B cell (primary cell): ENCODE data around the gene SIRPG. TPM values are rescaled to one million over a fixed set of nuclear protein-coding genes. Genes with fewer than 3 reads are reported as not detected.

Experiments used
- ATAC-seq: fragments of 200-7000 bp; cut with Tn5 transposase; one replicate; pipeline ENCODE4 v1.10.0; 2021; ENCODE audit warnings: low read depth, mild to moderate bottlenecking, moderate number of reproducible peaks, moderate library complexity
- CTCF ChIA-PET: fragments of 350-600 bp; sonication (Branson Sonifier 250); formaldehyde crosslinking; loops from one replicate; lab custom pipeline; 2021; ENCODE audit warnings: antibody characterized with exemption, inconsistent platforms; lab: Charles Lee
- POLR2A ChIA-PET: fragments of 350-600 bp; sonication (Branson Sonifier 250); formaldehyde crosslinking; loops from one replicate; lab custom pipeline; 2021; ENCODE audit warnings: antibody characterized with exemption; lab: Charles Lee
- DNase-seq: peaks from one replicate; pipeline ENCODE4 v3.0.0; 2013
- H2AFZ ChIP-seq: 2 replicates; pipeline ENCODE4 v1.6.1; 2012; ENCODE audit warnings: mild to moderate bottlenecking, low read depth, low read length; ENCODE audit not compliant: insufficient read depth, poor library complexity, severe bottlenecking
- H3K27ac ChIP-seq, 2 donors: 1 replicate in 1 of 2; 2 replicates in 1 of 2; pipeline ENCODE4 v1.5.1; 2012 to 2013; ENCODE audit warnings: low read length in 2 of 2, mild to moderate bottlenecking in 2 of 2, moderate library complexity in 1 of 2
- H3K27me3 ChIP-seq, 4 experiments: fragments of 200-600 bp in 1 of 4; sonication (generic) in 1 of 4; replicated peaks in 1 of 4; 1 replicate in 2 of 4; 2 replicates in 2 of 4; pipeline versions ENCODE4 v1.6.1 to v1.7.0; 2013 to 2016; ENCODE audit warnings: low read length in 3 of 4, mild to moderate bottlenecking in 2 of 4, mixed read lengths in 1 of 4, moderate library complexity in 1 of 4; ENCODE audit not compliant: insufficient read depth in 4 of 4, control insufficient read depth in 3 of 4; ENCODE audit errors: control extremely low read depth in 1 of 4
- H3K36me3 ChIP-seq, 2 experiments: replicated peaks in 1 of 2; 1 replicate in 1 of 2; 2 replicates in 1 of 2; pipeline versions ENCODE4 v1.6.1 to v1.7.1; 2013; ENCODE audit warnings: low read length in 1 of 2; ENCODE audit not compliant: insufficient read depth in 2 of 2, control insufficient read depth in 1 of 2; ENCODE audit errors: control extremely low read depth in 1 of 2, extremely low read depth in 1 of 2
- H3K4me1 ChIP-seq, 2 donors: fragments of 200-600 bp in 1 of 2; sonication (generic) in 1 of 2; 1 replicate in 1 of 2; 2 replicates in 1 of 2; pipeline versions ENCODE4 v1.5.1 to v1.6.1; 2013 to 2017; ENCODE audit warnings: low read length in 2 of 2; ENCODE audit not compliant: control insufficient read depth in 2 of 2, insufficient read depth in 2 of 2
- H3K4me2 ChIP-seq: replicated peaks from 2 replicates; pipeline ENCODE3; 2012; ENCODE audit warnings: mild to moderate bottlenecking, low read depth, low read length; ENCODE audit not compliant: poor library complexity, severe bottlenecking
- H3K4me3 ChIP-seq, 5 experiments: fragments of 200-600 bp in 1 of 5; sonication (generic) in 1 of 5; 1 replicate in 3 of 5; 2 replicates in 2 of 5; pipeline versions ENCODE4 v1.5.1 to v1.7.0; 2011 to 2016; ENCODE audit warnings: low read length in 4 of 5, mild to moderate bottlenecking in 4 of 5, low read depth in 2 of 5, control low read depth in 1 of 5, moderate library complexity in 1 of 5; ENCODE audit not compliant: insufficient read depth in 1 of 5; ENCODE audit errors: control extremely low read depth in 1 of 5, extremely low read depth in 1 of 5
- H3K79me2 ChIP-seq: fragments of 200-600 bp; sonication (generic); one replicate; pipeline ENCODE4 v1.6.0; 2016; ENCODE audit warnings: low read length; ENCODE audit not compliant: control insufficient read depth, insufficient read depth
- H3K9ac ChIP-seq: fragments of 200-600 bp; sonication (generic); 2 replicates; pipeline ENCODE4 v1.6.1; 2017; ENCODE audit warnings: mild to moderate bottlenecking, low read length, moderate library complexity
- H3K9me3 ChIP-seq, 3 donors: one replicate each; pipeline versions ENCODE4 v1.6.1 to v1.7.1; 2013; ENCODE audit warnings: low read length in 2 of 3; ENCODE audit not compliant: control insufficient read depth in 2 of 3, insufficient read depth in 1 of 3; ENCODE audit errors: control extremely low read depth in 1 of 3
- H4K20me1 ChIP-seq: 2 replicates; pipeline ENCODE4 v1.6.0; 2012; ENCODE audit warnings: mild to moderate bottlenecking, low read length; ENCODE audit not compliant: insufficient read depth, control insufficient read depth, poor library complexity, severe bottlenecking
- H3K27ac Mint-ChIP-seq: one replicate; pipeline ENCODE4 v1.8.0; 2021; ENCODE audit warnings: mixed read lengths
- H3K27me3 Mint-ChIP-seq: one replicate; pipeline ENCODE4 v1.8.0; 2021; ENCODE audit warnings: mixed read lengths
- H3K4me1 Mint-ChIP-seq: one replicate; pipeline ENCODE4 v1.8.0; 2021; ENCODE audit warnings: mixed read lengths
- H3K4me3 Mint-ChIP-seq: one replicate; pipeline ENCODE4 v1.8.0; 2021; ENCODE audit warnings: mixed read lengths
- H3K9me3 Mint-ChIP-seq: one replicate; pipeline ENCODE4 v1.8.0; 2022; ENCODE audit warnings: mixed read lengths; ENCODE audit not compliant: insufficient read depth
- CTCF ChIP-seq: fragments of 200-600 bp; IDR thresholded peaks from one replicate; pipeline ENCODE4 v1.8.0; 2022; ENCODE audit warnings: antibody characterized with exemption, mild to moderate bottlenecking
- EZH2 ChIP-seq: IDR thresholded peaks from 2 replicates; pipeline ENCODE4 v1.6.1; 2012; ENCODE audit warnings: borderline replicate concordance, low read depth, mild to moderate bottlenecking, moderate library complexity, low read length; ENCODE audit not compliant: insufficient read depth, poor library complexity, severe bottlenecking
- WGBS: methylation state at CpG from one replicate; pipeline ENCODE4 v1.1.5; 2013; ENCODE audit warnings: missing lambda C conversion rate; ENCODE audit not compliant: insufficient coverage; 5-methylcytosine and 5-hydroxymethylcytosine counted together
- intact Hi-C: fragments of 100-400 bp; cut with micrococcal nuclease; formaldehyde crosslinking; loops from one replicate; pipeline ENCODE4 v1.10.0; 2022
- polyA plus RNA-seq: library from polyadenylated mRNA; depleted of rRNA; stranded (reverse); fragments of >200 nt; gene quantifications from 2 replicates; pipeline ENCODE4 v1.2.3, GENCODE V29; 2012
- total RNA-seq, 2 donors: library from RNA; stranded (reverse); fragments of 120-200 nt in 1 of 2; gene quantifications; 1 replicate in 1 of 2; 2 replicates in 1 of 2; pipeline versions ENCODE4 v1.2.3 to v1.2.4, GENCODE V29; 2013 to 2022

Gene SIRPG
- total and polyA plus RNA-seq, 2 donors (not counting 1 experiment from before 2014, with no cell fraction given) = 0.09 TPM; not detected in 1

- Histone ChIP-seq H3K27me3 (no peaks in the 10 kb centered on the region), H3K9ac (no peak overlapping the region), H3K4me1 (peaks cover 0 to 6% of the 10 kb centered on the region in 2 donors), H3K79me2 (no peaks in the 10 kb centered on the region), H3K36me3 (no peaks in the 10 kb centered on the region), H3K4me2 (no peak overlapping the region), H3K9me3 (no peaks in the 10 kb centered on the region), H3K27ac (no peak overlapping the region), H3K4me3 (no peak overlapping the region), H2AFZ (no peak overlapping the region), H4K20me1 (no peaks in the 10 kb centered on the region)
- no peak for TF ChIP-seq CTCF
- TF ChIP-seq EZH2 = no peak
- Mint-ChIP-seq H3K4me1 (peaks cover 6% of the 10 kb centered on the region), H3K27ac (no peak overlapping the region), H3K4me3 (no peak overlapping the region), H3K27me3 (no peaks in the 10 kb centered on the region), H3K9me3 (peaks cover 3% of the 10 kb centered on the region)
- peak; percentile 8 for DNase-seq
- intact Hi-C loops = no loop called here
- 0% methylated on average over 1 of the region's 1 CpG for WGBS
- no peak for ATAC-seq
- ChIA-PET CTCF (no interaction called here), POLR2A (no interaction called here)
Observed at GRCh38 chr20:1595333-1595732, 62.2 kb downstream of the SIRPG start.

GRCh38 chr20:1588533-1589460 lies 68.8 kb downstream of the SIRPG start:
- POLR2A ChIA-PET = no interaction called here
- ATAC-seq = no peak
- Histone ChIP-seq H3K4me1 (peaks cover 0 to 15% of the 10 kb centered on the region in 2 donors), H2AFZ (no peak overlapping the region), H3K79me2 (no peaks in the 10 kb centered on the region), H3K9me3 (no peaks in the 10 kb centered on the region), H3K9ac (no peak overlapping the region), H4K20me1 (no peaks in the 10 kb centered on the region), H3K27ac (no peak overlapping the region), H3K36me3 (no peaks in the 10 kb centered on the region), H3K27me3 (no peaks in the 10 kb centered on the region), H3K4me2 (no peak overlapping the region), H3K4me3 (no peak overlapping the region)
- H3K27me3 Mint-ChIP-seq = no peaks in the 10 kb centered on the region
- DNase-seq = no peak
- WGBS = no CpG with 5 or more reads among the region's 9 CpGs
- intact Hi-C loops = no loop called here
- CTCF ChIA-PET = no interaction called here
- TF ChIP-seq EZH2 = no peak
- no peak for TF ChIP-seq CTCF
- H3K9me3 Mint-ChIP-seq = no peaks in the 10 kb centered on the region
- no peak overlapping the region for H3K27ac Mint-ChIP-seq
- H3K4me1 Mint-ChIP-seq = peaks cover 3% of the 10 kb centered on the region
- no peak overlapping the region for H3K4me3 Mint-ChIP-seq
